ENCODE results near the gene AASDH.

GRCh38 chr4:56315543-56315942, 71.7 kb downstream of the AASDH start:
- TF ChIP-seq CTCF (IDR thresholded peaks at IDR 0.05) (no peak), EZH2phosphoT487 (IDR thresholded peaks at IDR 0.05; ENCODE audit: borderline replicate concordance, low read depth) (no peak), TAF1 (IDR thresholded peaks at IDR 0.05; ENCODE audit: borderline replicate concordance, low read depth, low read length) (no peak), TCF12 (IDR thresholded peaks at IDR 0.05) (no peak), RAD21 (IDR thresholded peaks at IDR 0.05; ENCODE audit: low read length) (no peak), MAX (IDR thresholded peaks at IDR 0.05; ENCODE audit: low read depth) (no peak), POLR2AphosphoS5 (IDR thresholded peaks at IDR 0.05; ENCODE audit: low read depth, low read length) (no peak), RFX5 (IDR thresholded peaks at IDR 0.05; ENCODE audit: low read length) (no peak)
